Measurements from ENCODE around the gene KCNQ5.

- no peak for TF ChIP-seq EZH2 (IDR thresholded peaks at IDR 0.05; ENCODE audit: low read length)
- no peak for TF ChIP-seq CTCF (optimal IDR thresholded peaks at IDR 0.05 in 1 of 3, IDR thresholded peaks at IDR 0.05 in 1 of 3, conservative IDR thresholded peaks at IDR 0.05 in 1 of 3; ENCODE audit: extremely low read depth in 1 of 3, insufficient read depth in 2 of 3, low read length in 3 of 3)
Measured at GRCh38 chr6:72999995-73000394, 378.1 kb downstream of the KCNQ5 start.

Measured in keratinocyte (primary cell).